ENCODE results near the gene TMEM26.

DNA sequence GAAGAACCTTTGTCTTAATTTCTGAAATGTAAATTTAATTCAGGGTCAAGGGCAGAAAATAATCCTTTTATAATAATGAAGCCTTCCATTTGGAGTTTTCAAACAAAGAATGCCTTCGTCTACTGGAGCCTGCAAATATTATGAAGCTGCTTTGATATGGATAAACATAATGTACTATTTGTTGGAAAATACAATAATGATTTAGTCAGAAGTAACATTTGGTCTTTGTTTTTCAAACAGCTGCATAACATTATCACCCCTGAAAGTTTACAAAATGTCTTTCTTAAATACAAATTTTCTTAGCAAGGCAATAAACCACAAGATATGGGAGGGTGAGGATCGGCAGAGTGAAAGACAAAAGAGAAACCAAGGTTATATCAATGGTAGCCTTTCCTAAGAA is 41.5 kb downstream of the TMEM26 start:
- TF ChIP-seq, protein P1, sequence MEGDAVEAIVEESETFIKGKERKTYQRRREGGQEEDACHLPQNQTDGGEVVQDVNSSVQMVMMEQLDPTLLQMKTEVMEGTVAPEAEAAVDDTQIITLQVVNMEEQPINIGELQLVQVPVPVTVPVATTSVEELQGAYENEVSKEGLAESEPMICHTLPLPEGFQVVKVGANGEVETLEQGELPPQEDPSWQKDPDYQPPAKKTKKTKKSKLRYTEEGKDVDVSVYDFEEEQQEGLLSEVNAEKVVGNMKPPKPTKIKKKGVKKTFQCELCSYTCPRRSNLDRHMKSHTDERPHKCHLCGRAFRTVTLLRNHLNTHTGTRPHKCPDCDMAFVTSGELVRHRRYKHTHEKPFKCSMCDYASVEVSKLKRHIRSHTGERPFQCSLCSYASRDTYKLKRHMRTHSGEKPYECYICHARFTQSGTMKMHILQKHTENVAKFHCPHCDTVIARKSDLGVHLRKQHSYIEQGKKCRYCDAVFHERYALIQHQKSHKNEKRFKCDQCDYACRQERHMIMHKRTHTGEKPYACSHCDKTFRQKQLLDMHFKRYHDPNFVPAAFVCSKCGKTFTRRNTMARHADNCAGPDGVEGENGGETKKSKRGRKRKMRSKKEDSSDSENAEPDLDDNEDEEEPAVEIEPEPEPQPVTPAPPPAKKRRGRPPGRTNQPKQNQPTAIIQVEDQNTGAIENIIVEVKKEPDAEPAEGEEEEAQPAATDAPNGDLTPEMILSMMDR (IDR thresholded peaks at IDR 0.05), result no peak
- TF ChIP-seq, protein P2, sequence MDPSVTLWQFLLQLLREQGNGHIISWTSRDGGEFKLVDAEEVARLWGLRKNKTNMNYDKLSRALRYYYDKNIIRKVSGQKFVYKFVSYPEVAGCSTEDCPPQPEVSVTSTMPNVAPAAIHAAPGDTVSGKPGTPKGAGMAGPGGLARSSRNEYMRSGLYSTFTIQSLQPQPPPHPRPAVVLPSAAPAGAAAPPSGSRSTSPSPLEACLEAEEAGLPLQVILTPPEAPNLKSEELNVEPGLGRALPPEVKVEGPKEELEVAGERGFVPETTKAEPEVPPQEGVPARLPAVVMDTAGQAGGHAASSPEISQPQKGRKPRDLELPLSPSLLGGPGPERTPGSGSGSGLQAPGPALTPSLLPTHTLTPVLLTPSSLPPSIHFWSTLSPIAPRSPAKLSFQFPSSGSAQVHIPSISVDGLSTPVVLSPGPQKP (IDR thresholded peaks at IDR 0.05; ENCODE audit: low read depth, low read length), result no peak
- TF ChIP-seq KDM5A (IDR thresholded peaks at IDR 0.05) (no peak), TP53 (CRISPR knock-in tag; IDR thresholded peaks at IDR 0.05) (no peak), RAD21 (conservative IDR thresholded peaks at IDR 0.05 in 1 of 2, IDR thresholded peaks at IDR 0.05 in 1 of 2) (no peak)
